IPS DF 6.9 (cell line): Measurements from ENCODE around the gene ABAT.

Source experiments
- DNase-seq: peaks from one replicate; pipeline ENCODE4 v3.0.0-alpha.2; 2013; ENCODE audit warnings: low read depth, low spot score
- H3K27ac ChIP-seq: one replicate; pipeline ENCODE4 v1.5.1; 2013; ENCODE audit warnings: low read length, control low read depth
- H3K27me3 ChIP-seq: 2 replicates; pipeline ENCODE4 v1.6.1; 2013; ENCODE audit warnings: mild to moderate bottlenecking, low read length; ENCODE audit not compliant: control insufficient read depth, insufficient read depth
- H3K36me3 ChIP-seq: 2 replicates; pipeline ENCODE4 v1.6.1; 2013; ENCODE audit warnings: low read length; ENCODE audit not compliant: control insufficient read depth, insufficient read depth
- H3K4me1 ChIP-seq: 2 replicates; pipeline ENCODE4 v1.6.1; 2013; ENCODE audit warnings: low read length; ENCODE audit not compliant: control insufficient read depth, insufficient read depth
- H3K4me3 ChIP-seq: 2 replicates; pipeline ENCODE4 v1.5.1; 2013; ENCODE audit warnings: mild to moderate bottlenecking, low read length
- H3K9me3 ChIP-seq: 2 replicates; pipeline ENCODE4 v1.6.1; 2013; ENCODE audit warnings: low read length, inconsistent platforms; ENCODE audit not compliant: control insufficient read depth, insufficient read depth
- WGBS: extraction: QIAGEN DNeasy Blood & Tissue Kit; methylation state at CpG from one replicate; pipeline ENCODE4 v1.1.7; 2013; ENCODE audit warnings: mixed read lengths, missing lambda C conversion rate; ENCODE audit not compliant: insufficient read length, insufficient coverage; 5-methylcytosine and 5-hydroxymethylcytosine counted together

ABAT gene

GRCh38 chr16:8762254-8762653 is 87.8 kb downstream of the ABAT start:
- no peak overlapping the region for H3K27ac ChIP-seq
- H3K36me3 ChIP-seq: no peaks in the 10 kb centered on the region
- H3K27me3 ChIP-seq: no peaks in the 10 kb centered on the region
- H3K4me1 ChIP-seq: 0 out of 2 replicates have a peak, but pooled peaks cover 2% of the 10 kb centered on the region
- WGBS: no CpG with 5 or more reads among the region's 4 CpGs
- no peak for DNase-seq
- H3K4me3 ChIP-seq: no peak overlapping the region
- no peaks in the 10 kb centered on the region for H3K9me3 ChIP-seq

GRCh38 chr16:8763083-8763482 is 88.7 kb downstream of the ABAT start:
- Histone ChIP-seq H3K36me3 (no peaks in the 10 kb centered on the region), H3K4me1 (0 out of 2 replicates have a peak, but pooled peaks cover 2% of the 10 kb centered on the region), H3K9me3 (no peaks in the 10 kb centered on the region), H3K4me3 (no peak overlapping the region), H3K27me3 (no peaks in the 10 kb centered on the region), H3K27ac (no peak overlapping the region)
- no CpG with 5 or more reads among the region's 3 CpGs for WGBS
- DNase-seq: no peak

- no peak overlapping the region for H3K4me3 ChIP-seq
- no CpG with 5 or more reads among the region's 10 CpGs for WGBS
- no peak for DNase-seq
These were observed 89.5 kb downstream of the ABAT start for GRCh38 chr16:8763899-8764298.

GRCh38 chr16:8764525-8765250 is 90.3 kb downstream of the ABAT start:
- Histone ChIP-seq H3K27ac (no peak overlapping the region), H3K4me1 (0 out of 2 replicates have a peak, but pooled peaks cover 2% of the 10 kb centered on the region), H3K4me3 (no peak overlapping the region), H3K27me3 (no peaks in the 10 kb centered on the region), H3K9me3 (no peaks in the 10 kb centered on the region), H3K36me3 (no peaks in the 10 kb centered on the region)
- DNase-seq: no peak
- WGBS: no CpG with 5 or more reads among the region's 18 CpGs

More at GRCh38 chr16:8763899-8764298, 89.5 kb downstream of the ABAT start:
- H3K36me3 ChIP-seq: no peaks in the 10 kb centered on the region
- H3K4me1 ChIP-seq: 0 out of 2 replicates have a peak, but pooled peaks cover 2% of the 10 kb centered on the region
- no peak overlapping the region for H3K27ac ChIP-seq
- H3K9me3 ChIP-seq: no peaks in the 10 kb centered on the region
- no peaks in the 10 kb centered on the region for H3K27me3 ChIP-seq

- Histone ChIP-seq H3K27me3 (no peaks in the 10 kb centered on the region), H3K4me1 (0 out of 2 replicates have a peak, but pooled peaks cover 2% of the 10 kb centered on the region), H3K36me3 (no peaks in the 10 kb centered on the region), H3K9me3 (no peaks in the 10 kb centered on the region), H3K4me3 (no peak overlapping the region), H3K27ac (no peak overlapping the region)
- no peak for DNase-seq
- no CpG with 5 or more reads among the region's 8 CpGs for WGBS
These were observed 92.8 kb downstream of the ABAT start for GRCh38 chr16:8767176-8767575.

- no peaks in the 10 kb centered on the region for H3K27me3 ChIP-seq
- no peaks in the 10 kb centered on the region for H3K36me3 ChIP-seq
- no peaks in the 10 kb centered on the region for H3K9me3 ChIP-seq
- H3K4me1 ChIP-seq: 0 out of 2 replicates have a peak, but pooled peaks cover 2% of the 10 kb centered on the region
- H3K4me3 ChIP-seq: no peak overlapping the region
- no peak for DNase-seq
- H3K27ac ChIP-seq: no peak overlapping the region
- WGBS: no CpG with 5 or more reads among the region's 12 CpGs
These were observed 93.9 kb downstream of the ABAT start for GRCh38 chr16:8768283-8768682.

GRCh38 chr16:8768692-8769091 is 94.3 kb downstream of the ABAT start:
- Histone ChIP-seq H3K27me3 (no peaks in the 10 kb centered on the region), H3K4me1 (0 out of 2 replicates have a peak, but pooled peaks cover 2% of the 10 kb centered on the region), H3K9me3 (no peaks in the 10 kb centered on the region), H3K36me3 (no peaks in the 10 kb centered on the region), H3K4me3 (no peak overlapping the region), H3K27ac (no peak overlapping the region)
- no peak for DNase-seq
- WGBS: no CpG with 5 or more reads among the region's 12 CpGs

GRCh38 chr16:8773537-8773936 is 99.1 kb downstream of the ABAT start:
- Histone ChIP-seq H3K27ac (no peak overlapping the region), H3K36me3 (no peaks in the 10 kb centered on the region), H3K27me3 (no peaks in the 10 kb centered on the region), H3K9me3 (no peaks in the 10 kb centered on the region), H3K4me3 (no peak overlapping the region), H3K4me1 (no peaks in the 10 kb centered on the region)
- DNase-seq: no peak
- no CpG with 5 or more reads among the region's 3 CpGs for whole genome bisulfite sequencing

- Histone ChIP-seq H3K4me3 (no peak overlapping the region), H3K4me1 (no peaks in the 10 kb centered on the region), H3K27me3 (no peaks in the 10 kb centered on the region), H3K9me3 (no peaks in the 10 kb centered on the region), H3K36me3 (no peaks in the 10 kb centered on the region), H3K27ac (no peak overlapping the region)
- no CpG with 5 or more reads among the region's 11 CpGs for WGBS
- DNase-seq: no peak
These were observed 99.8 kb downstream of the ABAT start for GRCh38 chr16:8774208-8774607.

- Histone ChIP-seq H3K27me3 (no peaks in the 10 kb centered on the region), H3K36me3 (no peaks in the 10 kb centered on the region), H3K27ac (no peak overlapping the region), H3K4me1 (no peaks in the 10 kb centered on the region), H3K9me3 (no peaks in the 10 kb centered on the region), H3K4me3 (no peak overlapping the region)
- no CpG with 5 or more reads among the region's 1 CpG for WGBS
- no peak for DNase-seq
These were observed 100.9 kb downstream of the ABAT start for GRCh38 chr16:8775359-8775758.

GRCh38 chr16:8776129-8776584 is 101.7 kb downstream of the ABAT start:
- no CpG with 5 or more reads among the region's 12 CpGs for WGBS
- no peak for DNase-seq
- no peaks in the 10 kb centered on the region for H3K27me3 ChIP-seq

More at GRCh38 chr16:8776129-8776584, 101.7 kb downstream of the ABAT start:
- H3K36me3 ChIP-seq: no peaks in the 10 kb centered on the region
- H3K27ac ChIP-seq: no peak overlapping the region
- H3K4me1 ChIP-seq: no peaks in the 10 kb centered on the region
- H3K4me3 ChIP-seq: no peak overlapping the region
- H3K9me3 ChIP-seq: no peaks in the 10 kb centered on the region
